Caco-2 (cell line): Measurements from ENCODE around the gene RFX1. TPM values are rescaled to one million over a fixed set of nuclear protein-coding genes. Genes with fewer than 3 reads are reported as not detected.

Experiments
- BruUV-seq: library from RNA; stranded (reverse); fragments of 400-500 nt; replicated peaks from 2 replicates; lab custom pipeline; 2021; lab: Mats Ljungman, UMichigan
- CTCF ChIA-PET: fragments of 300-600 bp; sonication (Branson Sonifier 250); formaldehyde crosslinking; loops from one replicate; lab custom pipeline; 2022; ENCODE audit warnings: antibody characterized with exemption; lab: Charles Lee
- POLR2A ChIA-PET: fragments of 300-600 bp; sonication (Branson Sonifier 250); formaldehyde crosslinking; loops from one replicate; lab custom pipeline; 2022; ENCODE audit warnings: antibody characterized with exemption; lab: Charles Lee
- DNase-seq, 2 experiments: peaks; one replicate each; pipeline versions ENCODE4 v3.0.0 to v3.0.0-alpha.2; 2020 to 2022
- H3K27me3 ChIP-seq: replicated peaks from 2 replicates; pipeline ENCODE4 v1.6.0; 2011; ENCODE audit warnings: low read length; ENCODE audit not compliant: control insufficient read depth, insufficient read depth
- H3K36me3 ChIP-seq: 2 replicates; pipeline ENCODE4 v1.5.1; 2011; ENCODE audit warnings: low read length; ENCODE audit not compliant: control insufficient read depth, insufficient read depth
- H3K4me1 ChIP-seq: fragments of 250-450 bp; sonication (Bioruptor Pico); 2 replicates; pipeline ENCODE4 v1.5.1; 2020; ENCODE audit warnings: mild to moderate bottlenecking
- H3K4me3 ChIP-seq: 2 replicates; pipeline ENCODE4 v1.5.1; 2011; ENCODE audit warnings: low read depth, mild to moderate bottlenecking, control low read depth, low read length
- H3K9me3 ChIP-seq: fragments of 250-450 bp; sonication (Bioruptor Pico); 2 replicates; pipeline ENCODE4 v1.5.1; 2020; ENCODE audit warnings: mild to moderate bottlenecking, moderate library complexity
- H3K27ac Mint-ChIP-seq: one replicate; pipeline ENCODE4 v1.8.0; 2022; ENCODE audit warnings: mixed read lengths; ENCODE audit not compliant: unreplicated experiment
- H3K27me3 Mint-ChIP-seq: one replicate; pipeline ENCODE4 v1.8.0; 2022; ENCODE audit warnings: mixed read lengths; ENCODE audit not compliant: insufficient read depth, unreplicated experiment
- H3K36me3 Mint-ChIP-seq: one replicate; pipeline ENCODE4 v1.8.0; 2022; ENCODE audit warnings: mild to moderate bottlenecking, mixed read lengths; ENCODE audit not compliant: insufficient read depth, unreplicated experiment
- H3K4me1 Mint-ChIP-seq: one replicate; pipeline ENCODE4 v1.8.0; 2022; ENCODE audit warnings: low read depth, mixed read lengths; ENCODE audit not compliant: unreplicated experiment
- H3K4me3 Mint-ChIP-seq: one replicate; pipeline ENCODE4 v1.8.0; 2022; ENCODE audit warnings: mild to moderate bottlenecking, moderate library complexity, mixed read lengths; ENCODE audit not compliant: unreplicated experiment
- H3K9me3 Mint-ChIP-seq: one replicate; pipeline ENCODE4 v1.8.0; 2022; ENCODE audit warnings: mixed read lengths; ENCODE audit not compliant: unreplicated experiment
- CTCF ChIP-seq, 2 experiments: fragments of 200-600 bp in 1 of 2; IDR thresholded peaks; 1 replicate in 1 of 2; 2 replicates in 1 of 2; pipeline versions ENCODE4 v1.5.1 to v1.8.0; 2011 to 2022; ENCODE audit warnings: antibody characterized with exemption in 1 of 2, control low read depth in 1 of 2, inconsistent platforms in 1 of 2, low read depth in 1 of 2, low read length in 1 of 2, mild to moderate bottlenecking in 1 of 2, moderate library complexity in 1 of 2; ENCODE audit not compliant: insufficient read depth in 1 of 2, severe bottlenecking in 1 of 2, unreplicated experiment in 1 of 2
- intact Hi-C: fragments of 100-400 bp; cut with micrococcal nuclease; formaldehyde crosslinking; loops from one replicate; pipeline ENCODE4 v1.10.0; 2022; ENCODE audit not compliant: unreplicated experiment
- total RNA-seq: library from RNA; stranded (reverse); gene quantifications from 2 replicates; pipeline ENCODE4 v1.2.3, GENCODE V29; 2022

Gene RFX1
- total RNA-seq, 1 experiment from 2014 or later = 11.5 TPM

GRCh38 chr19:13917888-13918406 lies 88.2 kb downstream of the RFX1 start:
- H3K36me3 ChIP-seq = peaks cover 6% of the 10 kb centered on the region
- peaks cover 67% of the 10 kb centered on the region for H3K36me3 Mint-ChIP-seq
- intact Hi-C loops = no loop called here

GRCh38 chr19:13914777-13915176 lies 91.3 kb downstream of the RFX1 start:
- no TSS peak for BruUV-seq
- H3K9me3 Mint-ChIP-seq = no peaks in the 10 kb centered on the region
- Histone ChIP-seq H3K4me1 (no peaks in the 10 kb centered on the region), H3K36me3 (no peaks in the 10 kb centered on the region), H3K27me3 (no peaks in the 10 kb centered on the region), H3K9me3 (no peaks in the 10 kb centered on the region), H3K4me3 (no peak overlapping the region)
- peaks cover 43% of the 10 kb centered on the region for H3K36me3 Mint-ChIP-seq
- no peak overlapping the region for H3K4me3 Mint-ChIP-seq
- CTCF ChIA-PET = no interaction called here
- no peaks in the 10 kb centered on the region for H3K27me3 Mint-ChIP-seq
- intact Hi-C loops = no loop called here
- no peaks in the 10 kb centered on the region for H3K4me1 Mint-ChIP-seq
- DNase-seq = no peak
- H3K27ac Mint-ChIP-seq = no peak overlapping the region
- POLR2A ChIA-PET = interaction anchor here (0.6 kb wide), 1 partner anchor 162 kb away, joined by 3 read pairs; no protein-coding TSS in a partner anchor
- no peak for TF ChIP-seq CTCF (IDR thresholded peaks at IDR 0.05; ENCODE audit: insufficient read depth in 1 of 2, low read depth in 1 of 2, low read length in 1 of 2, severe bottlenecking in 1 of 2, unreplicated experiment in 1 of 2)

More at GRCh38 chr19:13917888-13918406, 88.2 kb downstream of the RFX1 start:
- DNase-seq = no peak
- H3K27me3 ChIP-seq = no peaks in the 10 kb centered on the region
- H3K4me3 ChIP-seq = no peak overlapping the region
- POLR2A ChIA-PET = no interaction called here
- TF ChIP-seq CTCF (IDR thresholded peaks at IDR 0.05; ENCODE audit: insufficient read depth in 1 of 2, low read depth in 1 of 2, low read length in 1 of 2, severe bottlenecking in 1 of 2, unreplicated experiment in 1 of 2) = no peak
- H3K9me3 ChIP-seq = peaks cover 4% of the 10 kb centered on the region; the same call in 1 of the 2 replicates
- Mint-ChIP-seq H3K4me1 (no peaks in the 10 kb centered on the region), H3K4me3 (no peak overlapping the region), H3K9me3 (no peaks in the 10 kb centered on the region), H3K27ac (no peak overlapping the region), H3K27me3 (no peaks in the 10 kb centered on the region)
- no TSS peak for BruUV-seq
- no peaks in the 10 kb centered on the region for H3K4me1 ChIP-seq
- CTCF ChIA-PET = no interaction called here

GRCh38 chr19:13913352-13913751 lies 92.8 kb downstream of the RFX1 start:
- no peak overlapping the region for H3K4me3 ChIP-seq
- Mint-ChIP-seq H3K36me3 (peaks cover 38% of the 10 kb centered on the region), H3K9me3 (no peaks in the 10 kb centered on the region), H3K27ac (no peak overlapping the region), H3K4me1 (no peaks in the 10 kb centered on the region), H3K27me3 (no peaks in the 10 kb centered on the region), H3K4me3 (no peak overlapping the region)
- 0 out of 2 replicates have a peak, but pooled peaks cover 1% of the 10 kb centered on the region for H3K36me3 ChIP-seq
- POLR2A ChIA-PET = no interaction called here
- CTCF ChIA-PET = no interaction called here
- TF ChIP-seq CTCF (IDR thresholded peaks at IDR 0.05; ENCODE audit: insufficient read depth in 1 of 2, low read depth in 1 of 2, low read length in 1 of 2, severe bottlenecking in 1 of 2, unreplicated experiment in 1 of 2) = no peak
- no TSS peak for BruUV-seq
- intact Hi-C loops = no loop called here
- H3K9me3 ChIP-seq = no peaks in the 10 kb centered on the region
- DNase-seq = no peak
- H3K4me1 ChIP-seq = no peaks in the 10 kb centered on the region
- no peaks in the 10 kb centered on the region for H3K27me3 ChIP-seq

Other genes with a start within 250 kb of the RFX1 start
- 23.3 and 25.7 TPM in 2 replicates for gene MRI1, start 241.8 kb downstream of the RFX1 start, total RNA-seq
- gene C19orf53, start 231.9 kb downstream of the RFX1 start, total RNA-seq = 107 and 113 TPM in 2 replicates
- 4.0 and 5.7 TPM in 2 replicates for gene ZSWIM4, start 210.9 kb downstream of the RFX1 start, total RNA-seq
- gene NANOS3, start 129.2 kb downstream of the RFX1 start, total RNA-seq = not detected in 2 replicates
- 17.3 and 17.4 TPM in 2 replicates for gene BRME1, start 100.2 kb downstream of the RFX1 start, total RNA-seq
- gene CC2D1A, start 100.1 kb downstream of the RFX1 start, total RNA-seq = 48.2 and 49.4 TPM in 2 replicates
- 0.72 TPM in 1 of 2 replicates, not detected in the other for gene PODNL1, start 67.9 kb downstream of the RFX1 start, total RNA-seq
- gene DCAF15, start 53.8 kb downstream of the RFX1 start, total RNA-seq = 41.1 and 43.0 TPM in 2 replicates
- not detected in 2 replicates for gene RLN3, start 21.8 kb upstream of the RFX1 start, total RNA-seq
- 4.7 and 5.6 TPM in 2 replicates for gene IL27RA, start 25.4 kb upstream of the RFX1 start, total RNA-seq
- gene PALM3, start 55.8 kb upstream of the RFX1 start, total RNA-seq = 25.9 TPM in 2 replicates
- gene MISP3, start 66.5 kb upstream of the RFX1 start, total RNA-seq = 5.2 TPM in 2 replicates
- not detected in 2 replicates for gene C19orf67, start 79.5 kb upstream of the RFX1 start, total RNA-seq
- gene SAMD1, start 84.4 kb upstream of the RFX1 start, total RNA-seq = 38.3 and 47.1 TPM in 2 replicates
- gene PRKACA, start 111.4 kb upstream of the RFX1 start, total RNA-seq = 46.4 and 51.9 TPM in 2 replicates
- gene ASF1B, start 130.3 kb upstream of the RFX1 start, total RNA-seq = 37.7 and 40.2 TPM in 2 replicates
- gene ADGRL1, start 199.8 kb upstream of the RFX1 start, total RNA-seq = 16.9 and 17.6 TPM in 2 replicates